GM13976 (cell line): ENCODE measurements around the gene CLEC16A.

Source experiments
- DNase-seq: peaks from one replicate; pipeline ENCODE4 v3.0.0; 2012; ENCODE audit warnings: low spot score
- in situ Hi-C: fragments of 300-500 bp; cut with MboI; formaldehyde crosslinking; loops from one replicate; pipeline ENCODE4 v1.12.0; 2022; ENCODE audit warnings: low sequenced_read_pairs, mixed read lengths, inconsistent platforms; ENCODE audit not compliant: unreplicated experiment
- TF ChIP-seq, protein P1 (sequence below): IDR thresholded peaks from 2 replicates; pipeline ENCODE4 v1.5.1; 2012; ENCODE audit warnings: borderline replicate concordance, mild to moderate bottlenecking; ENCODE audit not compliant: insufficient read depth; ENCODE audit errors: extremely low read depth, missing control alignments, control extremely low read depth

CLEC16A gene

DNA sequence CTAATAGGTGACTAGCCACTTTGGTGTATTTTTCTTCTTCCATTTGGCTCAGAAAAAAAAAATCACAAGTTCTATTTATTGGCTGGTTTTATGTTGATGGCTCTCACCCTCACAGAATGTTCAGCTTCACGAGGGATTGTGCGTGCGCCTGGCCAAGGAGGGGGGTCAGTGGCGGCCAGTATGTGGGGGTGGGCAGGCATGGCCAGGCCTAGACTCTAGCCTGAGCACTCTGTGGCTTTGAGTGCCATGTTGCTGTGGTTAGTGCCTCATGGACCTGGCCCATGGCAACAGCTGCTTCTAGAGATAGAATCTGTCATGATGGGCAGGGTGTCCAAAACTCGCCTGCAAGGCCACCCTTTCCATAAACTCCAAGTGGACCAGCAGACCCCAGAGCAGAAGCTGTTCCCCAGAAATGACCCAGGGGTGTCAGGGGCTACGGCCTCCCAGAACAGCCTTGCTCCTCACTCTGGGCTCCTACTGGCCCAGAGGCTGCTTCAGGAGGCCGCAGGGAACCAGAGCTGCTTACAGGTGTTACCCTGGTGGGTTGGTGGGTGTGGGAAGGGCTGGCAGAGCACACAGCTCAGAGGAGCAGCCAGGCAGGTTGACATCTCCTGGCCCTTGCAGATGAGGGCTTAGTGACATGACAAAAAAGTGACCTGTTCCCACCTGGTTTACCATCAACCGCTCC is 186.8 kb downstream of the CLEC16A start:
- DNase-seq: no peak
- in situ Hi-C loops: no loop called here
- TF ChIP-seq, protein P1, sequence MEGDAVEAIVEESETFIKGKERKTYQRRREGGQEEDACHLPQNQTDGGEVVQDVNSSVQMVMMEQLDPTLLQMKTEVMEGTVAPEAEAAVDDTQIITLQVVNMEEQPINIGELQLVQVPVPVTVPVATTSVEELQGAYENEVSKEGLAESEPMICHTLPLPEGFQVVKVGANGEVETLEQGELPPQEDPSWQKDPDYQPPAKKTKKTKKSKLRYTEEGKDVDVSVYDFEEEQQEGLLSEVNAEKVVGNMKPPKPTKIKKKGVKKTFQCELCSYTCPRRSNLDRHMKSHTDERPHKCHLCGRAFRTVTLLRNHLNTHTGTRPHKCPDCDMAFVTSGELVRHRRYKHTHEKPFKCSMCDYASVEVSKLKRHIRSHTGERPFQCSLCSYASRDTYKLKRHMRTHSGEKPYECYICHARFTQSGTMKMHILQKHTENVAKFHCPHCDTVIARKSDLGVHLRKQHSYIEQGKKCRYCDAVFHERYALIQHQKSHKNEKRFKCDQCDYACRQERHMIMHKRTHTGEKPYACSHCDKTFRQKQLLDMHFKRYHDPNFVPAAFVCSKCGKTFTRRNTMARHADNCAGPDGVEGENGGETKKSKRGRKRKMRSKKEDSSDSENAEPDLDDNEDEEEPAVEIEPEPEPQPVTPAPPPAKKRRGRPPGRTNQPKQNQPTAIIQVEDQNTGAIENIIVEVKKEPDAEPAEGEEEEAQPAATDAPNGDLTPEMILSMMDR: no peak

DNA sequence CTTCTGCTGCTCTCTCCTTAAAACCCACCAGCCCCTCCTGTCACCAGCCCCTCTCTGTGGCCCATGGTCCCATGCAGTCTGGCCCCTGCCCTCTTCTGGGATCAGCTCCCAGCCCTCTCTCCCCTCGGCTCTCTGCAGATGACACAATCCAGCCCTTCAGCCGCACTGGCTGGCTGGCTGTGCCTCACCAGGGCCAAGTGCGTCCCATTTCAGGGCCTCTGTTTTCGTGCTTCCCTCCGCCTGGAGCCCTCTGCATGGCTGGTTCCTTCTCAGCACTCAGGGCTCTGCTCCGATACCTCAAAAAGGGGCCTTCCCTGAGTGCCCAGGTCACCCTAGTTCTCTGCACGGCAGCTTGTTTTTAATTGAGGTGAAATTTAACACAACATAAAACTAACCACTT is 187.3 kb downstream of the CLEC16A start:
- no peak for DNase-seq
- TF ChIP-seq, protein P1: no peak
- in situ Hi-C loops: no loop called here

DNA sequence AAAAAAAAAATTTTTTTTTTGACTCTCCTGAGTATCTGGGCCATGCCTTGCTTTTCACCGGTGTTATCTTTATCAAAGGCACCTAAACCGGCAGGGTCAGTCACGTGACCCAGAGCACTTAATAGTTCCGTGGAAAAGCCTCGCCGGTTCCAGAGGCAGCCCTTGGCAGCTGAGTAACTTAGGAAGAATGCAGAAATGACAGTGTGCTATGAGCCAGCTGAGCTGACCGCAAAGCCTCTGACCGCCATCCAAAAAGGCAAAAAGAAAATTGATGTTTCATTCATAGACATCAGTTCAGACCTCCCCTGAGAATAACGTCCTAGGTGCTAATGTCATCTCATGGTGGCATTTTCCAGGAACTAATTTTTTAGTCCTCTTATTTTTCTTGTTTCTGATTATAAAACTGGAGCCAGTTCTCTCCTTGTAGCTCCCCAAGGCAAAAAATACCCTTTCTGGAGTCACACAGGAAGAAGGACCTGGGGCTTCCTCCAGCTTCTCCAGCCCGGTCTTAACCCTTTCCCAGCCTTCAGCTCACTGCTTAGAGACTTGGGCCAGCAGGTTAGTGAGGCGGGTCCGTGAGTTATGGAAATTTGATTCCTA is 189.1 kb downstream of the CLEC16A start:
- TF ChIP-seq, protein P1: no peak
- in situ Hi-C loops: no loop called here
- no peak for DNase-seq

DNA sequence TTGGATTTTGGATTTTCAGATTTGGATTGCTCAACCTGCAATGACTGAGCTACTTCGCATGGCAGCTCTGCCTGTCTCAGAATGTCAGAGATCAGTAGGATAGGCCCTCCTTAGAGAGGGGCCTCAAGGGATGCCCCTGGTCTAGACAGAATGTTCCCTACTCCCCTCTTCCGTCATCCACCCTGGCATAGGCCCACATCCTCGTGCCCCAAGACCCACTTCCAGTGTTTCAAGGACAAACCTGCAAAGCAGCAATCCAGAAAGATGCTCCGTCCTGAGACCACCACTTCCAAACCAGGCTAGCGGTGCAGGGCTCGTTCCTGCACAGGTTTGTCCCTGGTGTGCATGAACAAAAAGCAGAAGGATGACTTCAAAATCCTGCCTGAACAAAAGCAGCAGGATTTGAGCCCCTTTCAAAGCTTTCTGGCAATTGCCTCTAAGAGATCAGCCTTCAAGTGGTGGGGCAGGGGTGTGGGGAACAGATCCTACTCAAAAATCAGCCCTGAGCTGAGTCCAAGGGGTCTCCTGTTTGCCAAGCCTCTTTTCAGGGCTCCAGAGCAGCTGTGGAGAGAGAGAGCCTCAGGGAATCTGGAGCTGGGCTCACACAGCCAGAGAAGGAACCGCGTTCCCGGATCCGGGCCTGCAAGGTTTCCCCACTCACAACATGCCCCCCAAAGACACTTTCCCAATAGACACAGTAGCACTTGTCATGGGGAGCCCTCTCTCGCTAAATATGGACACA is 190.5 kb downstream of the CLEC16A start:
- in situ Hi-C loops: no loop called here
- no peak for DNase-seq
- TF ChIP-seq, protein P1: no peak

DNA sequence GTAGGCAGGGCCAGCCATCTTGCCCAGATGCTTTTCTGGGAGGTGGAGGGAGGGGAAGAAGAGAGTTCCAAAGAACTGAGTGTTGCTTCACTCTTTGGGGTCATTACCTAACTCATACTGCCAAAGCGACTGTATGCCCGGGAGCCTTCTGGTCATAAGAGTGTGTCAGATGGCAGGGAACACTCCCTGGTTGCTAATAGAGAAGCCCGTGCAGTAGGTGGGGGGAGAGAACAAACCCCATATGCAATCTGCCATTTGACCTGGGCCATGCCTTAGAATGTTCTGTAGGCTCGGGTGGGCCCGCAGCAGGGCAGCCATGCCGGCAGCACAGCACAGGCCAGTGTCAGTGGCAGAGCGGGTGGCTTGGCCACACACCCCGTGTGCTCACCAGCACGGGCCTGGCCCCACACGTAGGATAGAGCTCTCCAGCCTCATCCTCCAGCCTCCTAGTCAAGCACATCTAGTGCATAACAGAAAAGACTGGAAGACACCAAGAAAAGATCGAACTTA is 191.2 kb downstream of the CLEC16A start:
- DNase-seq: no peak
- TF ChIP-seq, protein P1: no peak
- in situ Hi-C loops: no loop called here

DNA sequence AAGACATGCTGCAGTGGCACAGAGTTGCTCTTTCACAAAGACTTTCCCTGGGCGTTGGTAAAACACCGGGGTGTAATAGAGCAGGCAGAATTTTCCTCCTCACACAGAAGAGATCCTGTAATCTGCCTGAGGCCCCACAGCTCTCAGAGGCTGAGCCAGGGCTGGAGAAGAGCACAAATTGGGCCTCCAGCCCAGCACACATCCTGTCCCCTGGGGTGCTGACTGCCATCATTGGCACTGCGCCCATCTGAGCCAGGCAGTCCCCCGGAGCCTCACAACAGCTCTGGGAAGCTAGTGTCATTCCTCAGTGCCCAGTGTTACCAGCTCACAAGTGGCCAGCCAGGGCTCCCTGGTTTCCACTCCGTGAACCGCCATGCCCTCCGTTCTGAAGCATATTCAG is 192.2 kb downstream of the CLEC16A start:
- in situ Hi-C loops: no loop called here
- DNase-seq: no peak
- TF ChIP-seq, protein P1: no peak
